Measurements from ENCODE around the gene CPXM2.

The CPXM2 gene

DNA sequence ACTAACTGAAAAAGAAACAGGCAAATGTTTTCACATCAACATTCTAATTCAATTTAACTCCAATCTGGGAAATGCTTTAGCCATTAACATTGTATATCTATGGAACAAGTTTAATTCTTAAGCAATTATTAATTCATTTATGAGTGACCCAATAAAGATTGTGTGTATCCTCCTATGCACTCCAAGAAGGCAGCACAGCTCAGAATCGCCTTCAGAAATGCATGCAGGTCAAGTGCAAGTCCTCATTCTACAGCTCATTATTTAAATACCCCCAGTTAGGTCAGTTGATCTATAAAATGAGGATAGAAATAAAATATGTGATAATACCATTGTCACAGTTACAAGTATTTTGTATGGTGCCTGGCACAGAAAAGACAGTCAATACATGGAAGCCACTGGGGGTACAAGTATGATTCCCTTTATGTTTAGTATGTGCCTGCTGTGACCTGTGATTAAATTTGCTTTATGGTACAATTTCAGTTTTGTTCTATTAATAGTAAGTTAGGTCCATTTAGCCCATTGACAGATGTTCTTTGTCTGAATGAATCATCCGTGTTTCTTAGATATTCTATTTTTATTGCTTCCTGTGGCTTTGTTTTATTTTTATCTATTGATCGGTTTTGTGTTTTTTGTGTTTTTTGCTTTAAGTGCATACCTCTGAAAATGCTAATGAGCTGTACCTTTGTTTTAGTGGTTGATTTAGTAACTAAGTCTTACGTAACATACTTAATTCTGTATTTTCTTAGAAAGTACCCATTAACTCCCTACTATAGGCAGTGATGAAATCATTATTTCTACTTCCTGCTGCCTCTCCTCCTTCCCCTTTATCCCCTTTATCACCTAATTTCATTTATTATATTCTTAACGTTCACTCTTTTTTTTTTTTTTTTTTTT lies 42.8 kb downstream of the CPXM2 start:
- DNase-seq (ENCODE audit: low read depth), result no peak

DNA sequence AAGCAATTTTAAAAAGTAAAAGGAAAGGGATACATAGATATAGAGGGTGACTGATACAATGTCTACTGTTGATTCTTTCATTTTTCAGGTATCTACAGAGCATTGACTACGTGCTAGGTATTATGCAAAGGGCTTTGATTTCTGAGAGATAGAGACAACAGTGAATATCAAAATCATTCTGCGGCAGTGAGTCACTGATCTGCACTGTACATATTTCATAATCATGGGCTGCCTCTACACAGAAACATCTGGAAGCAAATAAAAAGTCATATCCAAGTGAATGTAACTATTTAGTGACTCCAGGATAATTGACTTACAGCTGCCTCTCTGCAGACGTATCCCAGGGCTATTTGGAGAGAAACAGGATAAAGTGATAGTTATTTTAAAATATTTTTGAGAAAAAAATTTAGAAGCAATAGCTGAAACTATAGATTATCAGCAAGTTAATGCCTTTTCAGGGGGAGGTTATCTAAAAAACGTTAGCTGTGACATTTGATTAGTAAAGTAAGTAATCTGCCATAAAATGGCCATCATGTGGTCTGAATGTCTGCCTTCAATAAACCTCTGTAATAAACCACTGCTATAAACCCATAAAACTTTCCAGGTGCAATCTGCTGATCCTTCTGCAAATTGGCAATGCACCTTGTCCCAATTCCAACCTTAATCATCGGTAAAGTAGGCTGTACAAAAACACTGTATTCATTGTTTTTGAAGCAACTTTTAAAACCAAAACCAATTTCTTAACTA lies 43.7 kb downstream of the CPXM2 start:
- peak; percentile 66 for DNase-seq (ENCODE audit: low read depth)

DNA sequence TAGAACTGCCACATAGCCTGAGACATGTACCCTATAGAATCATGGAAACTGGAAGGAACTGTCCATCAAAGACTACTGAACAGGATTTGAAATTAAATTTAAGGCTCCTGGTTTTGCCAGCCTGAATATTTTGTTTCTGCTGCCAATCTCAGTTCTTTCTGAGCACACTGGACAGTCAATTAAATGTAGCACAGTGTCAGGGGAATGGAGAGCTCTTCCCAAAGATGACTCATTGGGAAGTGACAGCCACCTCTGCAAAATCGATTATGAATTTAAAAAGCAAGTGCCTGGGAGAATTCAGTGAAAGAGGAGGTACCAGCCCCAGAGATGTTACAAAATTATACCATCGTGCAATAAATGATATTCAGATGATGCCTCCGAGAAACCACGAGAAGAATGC lies 47.8 kb downstream of the CPXM2 start:
- no peak for DNase-seq (ENCODE audit: low read depth)

DNA sequence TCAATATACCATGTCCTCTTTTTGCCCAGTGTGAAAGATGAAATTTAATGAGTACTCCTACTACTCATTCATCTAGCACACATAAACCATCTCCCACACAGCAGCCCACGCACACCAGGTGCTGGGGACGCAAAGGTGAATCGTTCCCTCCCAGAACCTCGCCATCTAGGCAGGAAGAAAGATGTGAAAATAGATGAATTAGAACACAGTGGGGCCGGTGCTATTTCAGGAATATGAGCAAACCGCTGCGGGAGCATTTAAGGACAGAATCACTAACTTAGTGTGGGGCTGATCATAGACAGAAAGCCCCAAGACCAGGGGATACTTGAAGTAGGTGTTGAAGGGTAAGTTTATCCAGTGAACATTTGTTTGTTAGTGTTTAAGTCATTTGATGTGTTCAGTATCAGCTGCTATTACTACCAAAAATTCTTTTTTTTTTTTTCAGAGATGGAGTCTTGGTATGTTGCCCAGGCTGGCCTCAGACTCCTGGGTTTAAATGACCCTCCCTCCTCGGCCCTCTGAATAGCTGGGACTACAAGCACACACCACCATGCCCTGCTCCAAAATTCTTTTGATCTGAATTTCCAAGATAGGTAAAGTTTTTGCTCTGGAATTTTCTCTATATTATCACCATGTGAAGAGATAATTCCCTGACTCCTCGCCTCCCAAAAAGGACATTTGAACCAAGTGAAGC lies 48.8 kb downstream of the CPXM2 start:
- DNase-seq (ENCODE audit: low read depth), result no peak

DNA sequence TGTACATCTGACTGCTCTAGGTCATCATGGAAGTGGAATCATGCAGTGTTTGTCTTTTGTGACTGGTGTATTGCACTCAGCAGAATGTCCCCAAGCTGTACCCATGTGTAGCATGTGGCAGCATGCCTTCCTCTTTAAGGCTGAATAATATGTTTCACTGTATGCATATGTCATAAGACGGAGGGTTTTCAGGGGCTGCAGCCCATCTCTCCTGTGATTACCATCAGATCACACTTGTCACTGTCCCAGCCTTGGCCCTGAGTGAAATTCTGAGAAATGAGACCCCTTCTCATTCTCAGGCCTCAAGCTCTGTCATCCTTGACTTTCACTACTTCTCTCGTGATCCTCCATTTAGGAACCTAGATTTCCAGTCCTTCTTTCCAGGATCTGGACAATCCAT lies 50.0 kb downstream of the CPXM2 start:
- no peak for DNase-seq (ENCODE audit: low read depth)

DNA sequence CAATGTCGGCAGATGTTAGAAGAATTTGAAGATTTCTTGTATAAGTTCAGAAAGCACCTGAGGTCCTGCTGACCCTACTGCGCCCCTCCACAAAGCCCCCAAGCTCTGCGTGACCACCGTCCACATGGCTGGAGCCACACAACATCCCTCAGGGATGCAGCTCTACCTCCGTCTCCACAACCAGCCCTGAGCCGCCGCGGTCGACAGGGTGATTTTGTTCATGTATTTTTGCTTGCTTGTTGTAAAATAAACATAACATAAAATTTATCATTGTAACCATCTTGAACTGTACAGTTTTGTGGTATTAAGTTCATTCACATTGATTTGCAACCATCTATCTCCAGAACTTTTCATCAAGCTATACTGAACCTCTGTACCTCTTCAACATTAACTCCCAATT lies 50.5 kb downstream of the CPXM2 start:
- DNase-seq (ENCODE audit: low read depth), result no peak

DNA sequence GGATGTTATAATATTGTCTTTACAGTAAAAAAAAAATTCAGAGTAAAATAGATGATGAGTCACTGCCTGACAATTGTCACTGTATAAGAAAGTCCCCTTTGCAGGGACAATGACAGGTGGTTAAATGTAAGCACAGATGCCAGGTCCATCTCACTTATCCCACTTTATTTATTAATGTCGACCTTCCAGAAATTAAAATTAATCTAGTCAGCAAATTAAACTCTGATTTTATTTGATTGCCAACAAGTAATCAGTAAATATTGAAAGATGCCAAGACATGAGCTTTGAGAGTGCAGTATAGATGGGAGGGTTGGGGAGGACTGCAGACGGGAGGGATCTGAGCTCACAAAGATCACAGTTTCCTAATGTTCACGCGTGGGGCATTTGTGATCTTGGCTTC lies 50.9 kb downstream of the CPXM2 start:
- no peak for DNase-seq (ENCODE audit: low read depth)

DNA sequence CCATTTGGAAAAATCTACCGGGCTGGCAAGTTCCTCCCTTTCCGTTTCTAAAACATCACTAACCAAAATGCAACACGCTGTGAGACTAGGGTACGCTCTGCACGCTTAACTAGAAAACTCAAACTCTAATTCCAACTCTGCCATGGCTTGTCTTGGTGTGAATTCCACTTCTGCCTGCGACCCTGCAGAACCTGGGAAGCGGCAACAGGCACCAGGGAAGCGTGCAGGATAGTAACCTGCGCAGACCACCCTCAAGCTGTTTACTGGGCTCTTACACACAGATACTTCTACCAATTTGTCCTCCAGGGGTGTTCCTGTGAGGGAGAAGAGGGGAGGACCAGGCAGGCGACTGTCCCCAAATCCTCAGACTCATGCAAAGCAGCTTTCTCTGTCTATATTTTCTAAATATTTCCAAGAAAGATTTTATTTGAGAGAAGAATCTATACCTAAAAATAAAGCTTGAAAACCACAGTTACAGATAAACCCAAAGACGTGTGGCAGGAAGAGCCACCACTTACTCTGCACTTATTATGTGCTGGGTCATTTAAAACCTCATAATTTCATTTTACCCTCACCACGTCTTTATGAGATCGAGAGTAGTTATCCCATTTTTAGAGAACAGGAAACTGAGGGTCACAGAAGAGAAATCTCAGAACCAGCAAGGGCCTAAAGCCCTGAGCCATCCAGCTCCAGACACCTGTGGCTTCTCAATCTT lies 52.9 kb downstream of the CPXM2 start:
- DNase-seq (ENCODE audit: low read depth), result no peak

DNA sequence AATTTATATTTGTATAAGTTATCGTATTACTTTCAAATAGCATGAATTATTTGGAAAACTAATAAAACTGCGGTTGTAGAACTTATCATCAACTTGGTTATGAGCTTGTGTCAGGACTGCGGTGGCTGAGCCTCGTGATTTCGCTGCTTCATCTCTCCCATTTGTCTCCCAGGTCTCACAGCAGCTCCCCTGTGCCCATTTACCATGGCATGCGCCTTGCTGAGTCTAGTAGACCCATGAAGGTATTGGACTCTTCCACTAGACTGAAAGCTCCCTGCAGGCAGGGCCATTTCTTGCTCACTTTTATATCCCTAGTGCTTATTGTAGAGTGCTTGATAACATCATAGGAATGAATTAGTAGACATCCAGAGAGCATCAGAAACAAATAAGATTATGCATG lies 53.9 kb downstream of the CPXM2 start:
- DNase-seq (ENCODE audit: low read depth), result no peak

DNA sequence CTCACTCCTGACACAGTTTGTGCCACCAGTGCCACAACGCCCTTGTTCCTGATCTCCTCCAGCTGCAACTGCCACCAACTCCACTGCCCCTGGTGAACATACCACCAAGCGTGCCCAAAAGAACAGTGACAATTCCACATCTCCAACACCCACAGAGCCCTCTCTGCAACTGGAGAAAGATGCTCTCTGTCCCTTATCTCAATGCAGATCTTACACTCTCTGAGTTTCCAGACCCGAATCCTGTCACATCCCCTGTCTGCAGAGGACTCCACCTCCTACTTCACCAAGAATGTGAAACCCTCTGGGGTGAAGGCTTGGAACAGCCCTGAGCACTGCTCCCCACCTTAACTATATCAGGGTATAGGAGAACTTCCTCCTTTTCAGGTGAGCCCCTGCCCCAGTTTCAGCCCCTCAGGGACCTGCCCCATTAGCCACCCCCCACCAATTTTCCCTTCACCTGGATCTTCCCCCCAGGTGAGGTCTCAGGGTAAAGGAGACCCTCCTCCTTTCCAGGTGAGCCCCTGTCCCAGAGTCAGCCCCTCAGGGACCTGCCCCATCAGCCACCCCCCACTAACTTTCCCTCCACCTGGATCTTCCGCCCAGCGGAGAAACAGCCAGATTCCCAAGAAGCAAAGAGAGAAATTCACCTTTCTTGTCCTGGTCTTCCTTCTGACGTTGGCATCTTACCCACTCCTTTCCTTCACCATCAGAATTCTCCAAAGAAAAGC lies 55.0 kb downstream of the CPXM2 start:
- DNase-seq (ENCODE audit: low read depth), result no peak

DNA sequence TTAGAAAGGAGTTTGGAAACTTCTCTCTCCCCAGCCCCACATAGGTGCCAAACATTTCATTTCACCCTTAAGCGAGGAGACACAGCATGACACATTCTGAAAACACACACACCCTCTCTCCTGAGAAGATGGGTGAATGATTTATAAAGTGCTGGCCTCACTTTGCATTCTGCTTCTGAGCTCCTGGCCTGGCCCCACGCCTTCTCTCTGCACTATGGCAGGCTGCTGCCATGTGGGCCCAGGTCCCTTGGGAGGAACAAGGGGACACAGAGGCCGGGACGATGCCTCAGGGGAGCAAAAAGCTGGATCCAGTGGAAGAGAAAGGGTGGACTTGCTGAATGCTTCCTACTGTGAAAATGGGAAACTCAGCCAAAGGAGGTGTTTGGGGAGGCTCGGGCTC lies 56.0 kb downstream of the CPXM2 start:
- no peak for DNase-seq (ENCODE audit: low read depth)

DNA sequence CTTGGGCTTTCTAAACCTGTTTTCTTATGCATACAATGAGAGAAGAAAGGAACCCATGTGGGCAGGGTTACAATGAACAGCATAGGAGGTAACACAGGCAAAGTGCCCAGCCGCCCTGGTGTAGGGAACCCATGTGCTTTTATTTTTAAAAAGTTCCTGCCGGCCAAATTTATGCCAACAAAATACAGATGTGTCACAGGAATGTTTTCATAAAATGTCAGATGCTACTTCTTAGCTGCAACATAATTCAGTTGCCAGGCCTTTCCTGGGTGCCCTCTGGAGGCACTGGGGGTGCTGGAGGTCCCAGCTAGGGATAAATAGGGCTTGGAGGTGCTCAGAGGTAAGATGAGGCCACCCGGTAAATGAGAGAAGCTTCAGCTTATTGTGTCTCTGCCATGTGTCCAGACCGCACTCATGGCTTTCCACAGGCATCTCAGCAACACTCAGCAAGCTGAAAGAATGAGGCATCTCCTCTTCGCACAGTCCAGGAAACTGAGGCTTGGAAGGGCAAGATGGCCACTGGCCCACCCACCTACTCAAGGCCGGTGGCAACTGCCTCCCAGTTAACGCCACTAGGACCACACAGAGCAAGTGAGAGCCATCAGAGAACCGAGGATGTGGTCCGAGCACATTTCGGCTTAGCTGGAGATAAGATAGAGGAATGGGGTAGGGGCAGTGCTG lies 58.3 kb downstream of the CPXM2 start:
- no peak for DNase-seq (ENCODE audit: low read depth)

DNA sequence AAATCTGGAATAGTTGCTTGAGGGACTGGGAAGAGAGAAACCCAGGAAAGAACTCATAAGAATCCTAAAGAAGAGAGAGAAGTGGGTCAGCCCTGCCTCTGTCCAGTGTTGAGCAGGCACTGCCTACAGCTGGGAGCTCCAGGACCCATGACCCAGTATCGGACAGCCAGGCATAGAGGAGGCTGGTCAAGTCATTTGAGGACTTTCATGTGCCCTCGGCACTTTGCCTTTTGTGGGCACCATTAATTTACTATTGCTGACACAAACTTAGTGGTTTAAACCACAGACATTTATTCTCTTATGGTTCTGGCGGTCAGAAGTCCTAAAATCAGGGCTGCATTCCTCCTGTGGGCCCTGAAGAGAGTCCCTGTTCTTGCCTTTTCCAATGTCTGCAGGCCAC lies 60.3 kb downstream of the CPXM2 start:
- peak; percentile 35 for DNase-seq (ENCODE audit: low read depth)

DNA sequence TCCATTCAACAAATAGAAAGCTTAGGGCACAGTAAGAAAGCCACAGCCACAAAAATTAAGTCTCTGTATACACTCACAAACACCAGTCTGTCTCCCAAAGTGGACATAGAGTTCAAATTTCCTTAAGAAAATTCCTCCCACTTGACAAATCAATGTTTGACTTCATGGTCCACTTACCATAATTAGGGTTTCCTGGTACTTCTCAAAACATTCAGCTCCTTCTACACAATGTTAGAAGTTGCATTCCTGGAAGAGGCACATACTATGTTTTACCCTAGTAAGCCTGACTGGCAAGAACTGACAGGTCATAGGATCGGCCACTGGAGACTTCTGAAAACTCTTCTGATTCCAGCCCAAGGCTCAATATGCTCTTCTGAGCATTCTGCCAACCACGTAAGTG lies 70.5 kb downstream of the CPXM2 start:
- DNase-seq (ENCODE audit: low read depth), result peak; percentile 70

DNA sequence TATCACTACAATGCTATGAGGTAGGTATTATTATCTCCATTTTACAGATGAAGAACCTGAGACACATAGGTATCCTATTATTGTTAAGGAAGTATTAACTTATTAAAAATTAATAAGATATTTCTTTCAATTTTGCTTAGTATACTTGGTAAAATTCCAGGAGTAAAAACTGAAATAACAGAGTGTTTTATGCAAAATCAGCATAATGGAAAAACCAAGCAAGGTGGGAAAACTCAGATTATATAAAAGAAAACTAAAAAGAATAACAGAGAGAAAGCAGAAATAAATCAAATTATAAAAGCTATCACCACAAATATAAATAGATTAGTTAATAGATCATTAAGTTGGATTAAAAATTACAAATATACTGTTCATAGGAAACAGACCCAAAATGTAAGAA lies 82.0 kb downstream of the CPXM2 start:
- DNase-seq (ENCODE audit: low read depth), result no peak

DNA sequence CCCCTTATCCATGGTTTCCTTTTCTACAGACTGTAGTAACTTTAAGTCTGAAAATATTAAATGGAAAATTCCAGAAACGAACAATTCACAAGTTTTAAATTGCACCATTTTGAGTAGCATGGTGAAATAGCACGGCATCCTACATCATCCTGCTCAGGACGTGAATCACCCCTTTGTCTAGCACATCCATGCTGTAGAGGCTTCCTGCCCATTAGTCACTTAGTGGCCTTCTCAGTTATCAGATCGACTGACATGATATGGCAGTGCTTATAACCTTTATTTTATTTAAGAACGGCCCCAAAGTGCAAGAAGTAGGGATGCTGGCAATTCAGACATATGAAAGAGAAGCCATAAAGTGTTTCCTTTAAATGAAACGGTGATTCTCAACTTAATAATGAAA lies 82.7 kb downstream of the CPXM2 start:
- peak; percentile 79 for DNase-seq (ENCODE audit: low read depth)

DNA sequence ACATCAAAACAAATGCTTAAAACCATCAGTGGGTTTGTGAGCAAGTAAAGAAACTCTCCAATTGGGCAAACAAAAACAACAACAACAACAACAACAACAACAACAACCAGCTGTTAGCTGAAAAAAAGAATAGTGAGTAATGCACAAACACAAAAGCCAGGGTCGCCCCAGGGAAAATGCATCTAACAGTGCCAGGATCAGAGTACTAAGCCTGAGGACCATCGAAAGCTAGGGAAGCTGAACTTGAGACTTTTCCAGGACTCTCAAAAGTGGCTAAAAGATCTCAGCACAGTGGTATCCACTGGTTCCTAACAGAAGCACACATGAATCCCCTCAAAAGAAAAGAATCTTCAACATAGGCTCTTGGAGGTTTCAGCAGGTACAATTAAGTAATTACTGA lies 83.3 kb downstream of the CPXM2 start:
- DNase-seq (ENCODE audit: low read depth), result no peak

DNA sequence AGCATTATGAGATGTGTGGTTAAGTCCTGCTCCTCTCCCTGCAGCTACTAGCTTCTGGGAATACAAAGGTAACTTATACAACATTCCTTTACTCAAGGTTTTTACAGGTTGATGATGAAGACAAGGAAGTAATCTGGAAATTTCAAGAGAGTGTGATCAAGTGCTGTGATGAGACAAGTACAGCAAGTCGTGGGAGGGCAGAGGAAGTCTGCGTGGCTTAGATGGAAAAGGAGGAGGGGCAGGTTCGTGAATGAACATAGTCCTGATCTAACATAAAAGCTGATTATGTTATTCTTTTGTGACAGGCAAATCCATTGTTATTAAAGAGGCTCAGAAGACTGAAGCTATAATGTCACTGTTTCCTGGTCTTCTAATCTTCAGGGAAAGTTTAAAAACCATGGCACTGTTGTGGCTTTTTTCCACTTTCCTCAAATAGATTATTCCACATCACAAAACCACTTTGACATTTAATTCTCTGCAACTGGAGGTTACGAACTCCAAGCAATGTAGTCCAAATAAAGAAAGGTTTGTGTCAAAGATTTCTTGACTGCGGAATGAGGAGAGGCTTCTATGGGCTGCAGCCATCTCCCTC lies 84.1 kb downstream of the CPXM2 start:
- DNase-seq (ENCODE audit: low read depth), result no peak

DNA sequence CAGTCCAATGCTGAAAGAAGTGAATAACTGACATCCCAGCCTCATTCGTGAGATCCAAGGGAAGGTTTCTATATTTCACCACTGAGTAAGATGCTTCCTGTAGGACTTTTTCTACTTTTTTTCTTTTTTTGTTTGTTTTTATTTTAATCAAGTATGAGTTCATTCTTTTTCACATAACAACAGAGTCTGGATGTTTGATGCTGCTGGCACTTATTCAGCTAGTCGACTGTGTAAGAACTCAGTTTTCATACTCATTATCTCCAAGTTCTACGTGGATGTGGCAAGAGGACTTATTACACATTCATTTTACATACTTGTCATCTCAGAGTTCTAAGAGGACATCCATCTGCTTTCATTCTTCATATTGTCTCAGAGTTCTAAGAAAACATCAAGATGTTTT lies 86.9 kb downstream of the CPXM2 start:
- peak; percentile 83 for DNase-seq (ENCODE audit: low read depth)

DNA sequence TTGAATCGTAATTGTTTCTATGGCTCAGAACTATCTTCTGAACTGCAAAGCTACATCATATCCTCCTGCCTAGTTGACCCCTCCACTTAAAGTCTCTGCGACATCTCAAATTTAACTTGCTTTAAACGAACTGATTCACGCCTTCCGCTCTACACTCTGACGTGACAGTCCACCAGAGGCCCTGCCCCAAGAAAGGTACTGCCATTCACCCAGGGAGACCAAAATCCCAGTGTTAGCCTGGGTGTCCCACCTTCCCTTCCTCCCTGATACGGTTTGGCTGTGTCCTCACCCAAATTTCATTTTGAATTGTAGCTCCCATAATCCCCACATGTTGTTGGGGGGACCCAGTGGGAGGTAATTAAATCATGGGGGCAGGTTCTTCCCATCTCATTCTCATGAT lies 90.8 kb downstream of the CPXM2 start:
- DNase-seq (ENCODE audit: low read depth), result no peak

DNA sequence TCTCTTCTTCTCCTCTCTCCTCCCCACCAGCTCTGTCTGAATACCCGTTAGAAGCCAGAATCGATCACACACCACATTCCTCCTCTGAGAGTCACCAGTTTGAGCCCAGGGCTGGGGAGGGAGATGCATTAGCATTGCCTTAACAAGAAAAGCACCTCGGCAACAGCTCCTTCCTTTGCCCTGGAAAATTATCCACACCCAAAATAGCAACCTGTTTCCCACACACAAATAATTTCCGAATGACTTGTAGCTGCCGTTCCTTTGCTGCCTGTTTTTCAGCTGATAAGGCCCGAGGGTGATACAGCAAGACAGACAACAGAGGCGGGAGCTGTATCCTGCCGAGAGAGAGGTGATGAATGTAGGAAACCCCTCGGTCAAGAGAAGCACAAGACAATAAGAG lies 91.3 kb downstream of the CPXM2 start:
- DNase-seq (ENCODE audit: low read depth), result no peak
